OCI-LY1 (cell line): Measurements from ENCODE around the gene SERPINA6.
"Not testable (repeated sequence)": the region's sequence is repeated elsewhere in the genome, so short reads cannot be mapped to it uniquely, and the experiment has no call there.

Experiments used
- CTCF ChIP-seq: fragments of 200-600 bp; sonication (generic), shearing (Covaris generic); IDR thresholded peaks from 2 replicates; pipeline ENCODE4 v1.5.1; 2017; ENCODE audit warnings: mild to moderate bottlenecking, antibody characterized with exemption, low read length, moderate library complexity, mixed read lengths
- EZH2 ChIP-seq: fragments of 200-600 bp; sonication (generic), shearing (Covaris generic); IDR thresholded peaks from 2 replicates; pipeline ENCODE4 v1.8.0; 2017; ENCODE audit warnings: borderline replicate concordance, mixed run types, mild to moderate bottlenecking, antibody characterized with exemption, low read length, moderate library complexity, mixed read lengths

- not testable (repeated sequence) for TF ChIP-seq CTCF, EZH2
Measured at GRCh38 chr14:94354190-94354589, 31.1 kb upstream of the SERPINA6 start.
